WTC11 (cell line): Measurements from ENCODE around the gene ISL2. TPM values are rescaled to one million over a fixed set of nuclear protein-coding genes. Genes with fewer than 3 reads are reported as not detected.

Experiments
- ATAC-seq: fragments of 200-7000 bp; cut with Tn5 transposase; 2 replicates; pipeline ENCODE4 v1.10.0; 2021; ENCODE audit warnings: mild to moderate bottlenecking, moderate library complexity
- CTCF ChIA-PET: fragments of 300-600 bp; sonication (Branson Sonifier 250); formaldehyde crosslinking; loops from one replicate; lab custom pipeline; 2021; ENCODE audit warnings: antibody characterized with exemption; lab: Charles Lee
- POLR2A ChIA-PET: fragments of 350-600 bp; sonication (Branson Sonifier 250); formaldehyde crosslinking; loops from one replicate; lab custom pipeline; 2021; ENCODE audit warnings: antibody characterized with exemption; lab: Charles Lee
- DNase-seq: peaks from one replicate; pipeline ENCODE4 v3.0.0; 2021; ENCODE audit warnings: low spot score
- H3K27ac Mint-ChIP-seq: 2 replicates; pipeline ENCODE4 v1.8.0; 2021; ENCODE audit warnings: mixed read lengths
- H3K27me3 Mint-ChIP-seq: 2 replicates; pipeline ENCODE4 v1.8.0; 2021; ENCODE audit warnings: low read depth, mild to moderate bottlenecking, moderate library complexity, mixed read lengths
- H3K36me3 Mint-ChIP-seq: 2 replicates; pipeline ENCODE4 v1.8.0; 2021; ENCODE audit warnings: mixed read lengths
- H3K4me1 Mint-ChIP-seq: 2 replicates; pipeline ENCODE4 v1.8.0; 2022; ENCODE audit warnings: mixed read lengths
- H3K4me3 Mint-ChIP-seq: 2 replicates; pipeline ENCODE4 v1.8.0; 2021; ENCODE audit warnings: mild to moderate bottlenecking, moderate library complexity, mixed read lengths
- H3K9me3 Mint-ChIP-seq: 2 replicates; pipeline ENCODE4 v1.8.0; 2021; ENCODE audit warnings: mixed read lengths
- AFF4 ChIP-seq: sonication (generic); formaldehyde crosslinking; IDR thresholded peaks from 2 replicates; pipeline ENCODE4 v1.8.1; 2023; ENCODE audit warnings: mild to moderate bottlenecking, missing genetic modification reagents, borderline replicate concordance
- CREB1 ChIP-seq: sonication (generic); formaldehyde crosslinking; IDR thresholded peaks from 2 replicates; pipeline ENCODE4 v1.8.0; 2023; ENCODE audit warnings: mild to moderate bottlenecking, missing genetic modification reagents
- E2F5 ChIP-seq: sonication (generic); formaldehyde crosslinking; IDR thresholded peaks from 2 replicates; pipeline ENCODE4 v1.8.1; 2022; ENCODE audit warnings: mild to moderate bottlenecking, moderate library complexity, missing genetic modification reagents
- FOXJ3 ChIP-seq: sonication (generic); formaldehyde crosslinking; IDR thresholded peaks from 2 replicates; pipeline ENCODE4 v1.9.0; 2021; ENCODE audit warnings: missing genetic modification reagents, mild to moderate bottlenecking, borderline replicate concordance
- FOXP4 ChIP-seq: sonication (generic); formaldehyde crosslinking; IDR thresholded peaks from 2 replicates; pipeline ENCODE4 v1.8.0; 2022; ENCODE audit warnings: mild to moderate bottlenecking, missing genetic modification reagents
- JAZF1 ChIP-seq: fragments of 250-450 bp; sonication (Bioruptor Pico); IDR thresholded peaks from 2 replicates; pipeline ENCODE4 v1.9.0; 2021; ENCODE audit warnings: moderate library complexity, mild to moderate bottlenecking, inconsistent platforms
- KAT7 ChIP-seq: sonication (generic); formaldehyde crosslinking; IDR thresholded peaks from 2 replicates; pipeline ENCODE4 v1.8.1; 2023; ENCODE audit warnings: missing genetic modification reagents, mild to moderate bottlenecking, borderline replicate concordance
- NFYB ChIP-seq: sonication (generic); formaldehyde crosslinking; conservative IDR thresholded peaks from 2 replicates; pipeline ENCODE4 v1.8.0; 2022; ENCODE audit warnings: low read depth, missing genetic modification reagents
- NR3C1 ChIP-seq: sonication (generic); formaldehyde crosslinking; conservative IDR thresholded peaks from 2 replicates; pipeline ENCODE4 v1.8.1; 2023; ENCODE audit warnings: low read depth, mild to moderate bottlenecking, missing genetic modification reagents
- SOX15 ChIP-seq: fragments of 250-450 bp; sonication (Bioruptor Pico); IDR thresholded peaks from 2 replicates; pipeline ENCODE4 v1.9.0; 2021; ENCODE audit warnings: mild to moderate bottlenecking
- STAT6 ChIP-seq: sonication (generic); formaldehyde crosslinking; conservative IDR thresholded peaks from 2 replicates; pipeline ENCODE4 v1.8.1; 2023; ENCODE audit warnings: mild to moderate bottlenecking, low read depth, missing genetic modification reagents, moderate library complexity
- TEAD1 ChIP-seq: sonication (generic); formaldehyde crosslinking; IDR thresholded peaks from 2 replicates; pipeline ENCODE4 v1.8.0; 2022; ENCODE audit warnings: mild to moderate bottlenecking, missing genetic modification reagents
- TEAD4 ChIP-seq: sonication (generic); formaldehyde crosslinking; IDR thresholded peaks from 2 replicates; pipeline ENCODE4 v1.8.0; 2022; ENCODE audit warnings: mild to moderate bottlenecking, missing genetic modification reagents
- TP53 ChIP-seq: sonication (generic); formaldehyde crosslinking; IDR thresholded peaks from 2 replicates; pipeline ENCODE4 v1.8.1; 2023; ENCODE audit warnings: mild to moderate bottlenecking, missing genetic modification reagents
- ZBTB21 ChIP-seq: sonication (generic); formaldehyde crosslinking; IDR thresholded peaks from 2 replicates; pipeline ENCODE4 v1.8.1; 2023; ENCODE audit warnings: mild to moderate bottlenecking, missing genetic modification reagents, borderline replicate concordance
- ZMAT4 ChIP-seq: fragments of 250-450 bp; sonication (Bioruptor Pico); IDR thresholded peaks from 2 replicates; pipeline ENCODE4 v1.9.0; 2021; ENCODE audit warnings: mild to moderate bottlenecking
- ZNF138 ChIP-seq: sonication (generic); formaldehyde crosslinking; conservative IDR thresholded peaks from 2 replicates; pipeline ENCODE4 v1.8.1; 2022; ENCODE audit warnings: mild to moderate bottlenecking, moderate library complexity, missing genetic modification reagents
- ZNF232 ChIP-seq: sonication (generic); formaldehyde crosslinking; IDR thresholded peaks from 2 replicates; pipeline ENCODE4 v1.8.0; 2022; ENCODE audit warnings: mild to moderate bottlenecking, missing genetic modification reagents
- ZNF263 ChIP-seq: sonication (generic); formaldehyde crosslinking; IDR thresholded peaks from 2 replicates; pipeline ENCODE4 v1.8.1; 2022; ENCODE audit warnings: low read depth, mild to moderate bottlenecking, moderate library complexity, missing genetic modification reagents
- ZNF396 ChIP-seq: fragments of 250-450 bp; sonication (Bioruptor Pico); IDR thresholded peaks from 2 replicates; pipeline ENCODE4 v1.8.0; 2021; ENCODE audit warnings: mild to moderate bottlenecking, moderate library complexity, borderline replicate concordance
- total RNA-seq: library from RNA; stranded (reverse); gene quantifications from 3 replicates; pipeline ENCODE4 v1.2.3, GENCODE V29; 2021

The ISL2 gene
- total RNA-seq, 1 experiment from 2014 or later = 0.24 TPM

- peaks cover 34% of the 10 kb centered on the region for H3K27me3 Mint-ChIP-seq
- TF ChIP-seq KAT7 (CRISPR knock-in tag) (no peak), ZNF263 (CRISPR knock-in tag) (no peak), FOXP4 (CRISPR knock-in tag) (no peak), ZMAT4 (CRISPR knock-in tag) (no peak), TEAD1 (no peak), E2F5 (CRISPR knock-in tag) (no peak), ZBTB21 (CRISPR knock-in tag) (no peak), TEAD4 (CRISPR knock-in tag) (no peak)
- H3K27ac Mint-ChIP-seq = no peak overlapping the region
- no peak overlapping the region for H3K4me3 Mint-ChIP-seq
- ChIA-PET POLR2A (no interaction called here), CTCF (no interaction called here)
- no peaks in the 10 kb centered on the region for H3K9me3 Mint-ChIP-seq
- ATAC-seq (no peak), DNase-seq (no peak)
- H3K36me3 Mint-ChIP-seq = no peaks in the 10 kb centered on the region
- H3K4me1 Mint-ChIP-seq = peaks cover 2% of the 10 kb centered on the region; the same call in 1 of the 2 replicates
Observed at GRCh38 chr15:76353023-76353577, 16.5 kb downstream of the ISL2 start.

GRCh38 chr15:76353903-76354302 lies 17.3 kb downstream of the ISL2 start:
- H3K36me3 Mint-ChIP-seq = no peaks in the 10 kb centered on the region
- no peaks in the 10 kb centered on the region for H3K9me3 Mint-ChIP-seq
- H3K27ac Mint-ChIP-seq = no peak overlapping the region
- no peak for DNase-seq
- CTCF ChIA-PET = interaction anchor here (1.5 kb wide), 1 partner anchor 20 kb away, joined by 3 read pairs; no protein-coding TSS in a partner anchor
- TF ChIP-seq STAT6 (no peak), CREB1 (CRISPR knock-in tag) (no peak), FOXJ3 (CRISPR knock-in tag) (no peak), TP53 (CRISPR knock-in tag) (no peak)
- POLR2A ChIA-PET = no interaction called here
- H3K27me3 Mint-ChIP-seq = peaks cover 26% of the 10 kb centered on the region
- H3K4me3 Mint-ChIP-seq = no peak overlapping the region
- no peaks in the 10 kb centered on the region for H3K4me1 Mint-ChIP-seq
- ATAC-seq = no peak

- no peak overlapping the region for H3K27ac Mint-ChIP-seq
- no peaks in the 10 kb centered on the region for H3K36me3 Mint-ChIP-seq
- ChIA-PET POLR2A (no interaction called here), CTCF (interaction anchor here (1.5 kb wide), 1 partner anchor 21 kb away, joined by 3 read pairs; no protein-coding TSS in a partner anchor)
- H3K4me3 Mint-ChIP-seq = no peak overlapping the region
- no peak for ATAC-seq
- H3K27me3 Mint-ChIP-seq = peaks cover 15% of the 10 kb centered on the region
- H3K4me1 Mint-ChIP-seq = no peaks in the 10 kb centered on the region
- no peaks in the 10 kb centered on the region for H3K9me3 Mint-ChIP-seq
- TF ChIP-seq JAZF1 (CRISPR knock-in tag) (no peak), TP53 (CRISPR knock-in tag) (no peak), ZNF396 (CRISPR knock-in tag) (no peak), NFYB (CRISPR knock-in tag) (no peak), ZNF232 (CRISPR knock-in tag) (no peak), NR3C1 (CRISPR knock-in tag) (no peak), ZNF138 (CRISPR knock-in tag) (no peak), AFF4 (CRISPR knock-in tag) (no peak), SOX15 (CRISPR knock-in tag) (no peak)
- no peak for DNase-seq
Observed at GRCh38 chr15:76354823-76355440, 18.4 kb downstream of the ISL2 start.
